Inflammatory macrophage (primary cell): ENCODE results near the gene CDC26.
"Not testable (repeated sequence)": the region's sequence is repeated elsewhere in the genome, so short reads cannot be mapped to it uniquely, and the experiment has no call there.

Experiments used
- DNase-seq, 2 donors: peaks; one replicate each; pipeline ENCODE4 v3.0.0-alpha.2; 2020 to 2022

Gene CDC26

DNA sequence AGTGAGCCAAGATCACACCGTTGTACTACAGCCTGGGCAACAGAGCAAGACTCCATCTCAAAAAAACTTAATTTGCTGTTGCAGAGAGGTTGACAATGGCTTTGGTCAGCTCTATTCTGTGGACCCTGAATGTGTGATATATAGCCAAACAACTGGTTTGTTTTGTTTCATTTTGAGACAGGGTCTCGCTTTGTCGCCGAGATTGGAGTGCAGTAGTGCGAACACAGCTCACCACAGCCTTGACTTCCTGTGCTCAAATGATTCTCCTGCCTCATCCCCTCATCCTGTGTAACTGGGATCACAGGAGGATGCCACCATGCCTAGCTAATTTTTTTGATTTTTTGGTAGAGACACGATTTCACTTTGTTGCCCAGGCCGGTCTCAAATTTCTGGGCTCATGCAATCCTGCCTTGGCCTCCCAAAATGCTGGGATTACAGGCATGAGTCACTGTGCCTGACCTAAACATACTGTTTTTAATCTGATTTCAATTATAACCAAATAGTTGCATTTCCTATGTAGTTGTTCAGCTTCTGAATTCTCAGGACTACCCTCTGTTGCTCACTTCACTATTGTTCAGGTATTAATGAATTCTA is 18.0 kb upstream of the CDC26 start:
- DNase-seq, result no peak

DNA sequence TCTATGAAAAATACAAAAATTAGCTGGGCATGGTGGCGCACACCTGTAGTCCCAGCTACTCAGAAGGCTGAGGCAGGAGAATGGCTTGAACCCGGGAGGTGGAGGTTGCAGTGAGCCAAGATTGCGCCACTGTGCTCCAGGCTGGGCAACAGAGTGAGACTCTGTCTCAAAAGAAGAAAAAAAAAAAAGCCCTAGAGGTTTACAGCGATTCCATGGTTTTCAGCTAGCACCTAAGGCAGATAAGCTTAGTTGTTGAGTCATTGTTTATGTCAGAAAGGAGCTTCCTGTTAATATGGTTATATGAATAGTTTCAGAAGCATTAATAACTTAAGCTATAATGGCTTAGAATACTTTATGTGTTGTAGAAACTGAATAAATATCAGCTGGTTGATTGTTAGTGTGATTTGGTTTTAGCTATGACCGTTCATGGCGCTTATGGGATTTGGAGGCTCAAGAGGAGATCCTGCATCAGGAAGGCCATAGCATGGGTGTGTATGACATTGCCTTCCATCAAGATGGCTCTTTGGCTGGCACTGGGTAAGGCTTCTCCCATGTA is 14.8 kb upstream of the CDC26 start:
- DNase-seq, result no peak

DNA sequence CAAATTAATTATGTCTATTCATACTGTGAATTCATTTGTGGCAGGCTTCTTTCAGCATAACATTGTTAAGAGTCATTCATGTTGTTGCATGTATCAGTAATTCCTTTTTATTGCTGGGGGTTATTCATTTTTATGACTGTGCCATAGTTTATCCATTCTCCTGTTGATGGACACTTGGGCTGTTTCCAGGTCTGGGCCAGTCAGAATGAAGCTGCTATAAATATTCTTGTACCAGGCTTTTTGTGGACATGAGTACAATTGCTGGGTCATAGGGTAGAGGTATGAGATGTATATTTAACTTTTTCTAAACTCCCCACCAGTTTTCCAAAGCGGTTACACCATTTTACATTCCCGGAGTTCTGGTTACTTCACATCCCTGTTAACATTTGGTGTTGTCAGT is 13.7 kb upstream of the CDC26 start:
- DNase-seq, result no peak

DNA sequence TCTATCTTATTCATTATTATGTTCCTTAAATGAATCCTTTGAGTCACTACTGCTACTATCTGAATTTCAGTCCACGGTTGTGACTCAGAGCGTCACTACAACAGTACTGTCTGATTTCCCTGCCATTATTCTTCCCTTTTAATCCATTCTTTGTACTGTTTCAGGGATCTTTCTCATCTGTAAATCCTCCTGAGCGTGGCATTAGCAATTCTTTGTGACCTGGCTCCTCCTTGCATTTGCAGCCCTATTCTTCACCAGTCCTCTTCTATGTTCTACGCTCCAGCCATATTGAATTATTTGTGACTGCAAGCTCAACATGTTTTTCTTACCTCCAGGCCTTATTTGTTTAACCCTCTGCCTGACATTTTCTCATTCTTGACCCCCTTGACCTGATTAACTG is 6.0 kb upstream of the CDC26 start:
- no peak for DNase-seq

DNA sequence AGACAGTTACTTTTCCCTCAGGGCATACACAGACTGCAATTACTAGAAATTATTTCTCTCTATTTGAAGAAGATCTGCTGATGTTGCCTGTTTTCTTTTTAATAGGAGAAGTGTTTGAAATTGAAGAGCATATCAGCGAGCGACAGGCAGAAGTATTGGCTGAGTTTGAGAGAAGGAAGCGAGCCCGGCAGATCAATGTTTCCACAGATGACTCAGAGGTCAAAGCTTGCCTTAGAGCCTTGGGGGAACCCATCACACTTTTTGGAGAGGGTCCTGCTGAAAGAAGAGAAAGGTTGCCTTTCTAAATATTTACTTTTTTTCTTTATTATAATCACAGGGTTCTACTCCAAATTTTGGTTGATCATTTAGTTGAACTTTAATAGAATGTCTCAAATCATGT is 3.5 kb upstream of the CDC26 start:
- no peak for DNase-seq

DNA sequence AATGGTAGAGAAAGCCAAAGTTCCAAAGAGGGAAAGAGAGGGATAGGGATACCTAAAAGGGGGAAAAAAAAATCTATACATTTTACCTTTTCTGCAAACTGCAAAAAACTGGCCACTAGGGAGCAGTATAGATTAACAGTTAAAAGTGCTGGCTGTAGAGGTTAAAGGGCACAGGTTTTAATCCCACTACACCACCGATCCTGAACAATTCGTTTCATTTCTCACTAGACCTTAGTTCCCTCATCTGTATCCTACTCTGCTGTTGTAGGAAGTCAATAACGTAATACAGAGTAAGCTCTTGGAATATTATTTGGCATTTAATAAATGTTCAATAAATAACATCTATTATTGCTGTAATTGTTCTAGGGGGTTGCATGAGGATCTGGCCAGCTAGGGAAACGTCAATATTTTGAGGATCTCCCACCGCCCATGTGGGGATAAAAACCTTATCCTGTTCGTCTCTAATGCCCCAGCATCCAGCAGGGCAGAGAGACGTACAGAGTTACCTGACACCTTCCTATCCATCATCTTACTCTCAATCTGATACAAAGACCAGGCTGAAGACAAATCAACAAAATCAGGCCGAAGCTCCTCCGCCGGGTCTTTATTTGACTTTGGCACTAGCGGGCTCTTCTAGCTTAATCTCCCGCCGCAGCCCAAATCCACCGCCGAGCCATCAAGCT is 757 bp downstream of the CDC26 start:
- peak; percentile 62 to 76 for DNase-seq

DNA sequence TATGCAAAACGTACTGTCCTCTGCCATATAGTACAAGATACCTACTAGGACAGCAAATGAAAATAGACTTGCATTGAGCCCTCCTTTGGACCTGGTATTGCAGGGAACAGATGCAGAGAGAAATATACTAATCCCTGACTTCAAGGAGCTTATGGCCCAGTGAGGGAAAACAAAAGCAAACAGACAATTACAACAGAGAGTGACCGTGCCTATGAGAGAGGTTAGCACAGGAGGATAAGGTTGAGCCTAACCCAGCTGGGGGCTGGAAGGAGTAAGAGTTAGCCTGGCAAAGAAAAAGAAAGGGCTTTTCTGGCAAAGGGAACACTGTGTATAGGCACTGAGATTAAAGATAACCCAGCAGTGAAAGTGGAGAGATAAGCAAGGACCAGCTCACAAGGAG is 5.5 kb downstream of the CDC26 start:
- DNase-seq, result no peak

DNA sequence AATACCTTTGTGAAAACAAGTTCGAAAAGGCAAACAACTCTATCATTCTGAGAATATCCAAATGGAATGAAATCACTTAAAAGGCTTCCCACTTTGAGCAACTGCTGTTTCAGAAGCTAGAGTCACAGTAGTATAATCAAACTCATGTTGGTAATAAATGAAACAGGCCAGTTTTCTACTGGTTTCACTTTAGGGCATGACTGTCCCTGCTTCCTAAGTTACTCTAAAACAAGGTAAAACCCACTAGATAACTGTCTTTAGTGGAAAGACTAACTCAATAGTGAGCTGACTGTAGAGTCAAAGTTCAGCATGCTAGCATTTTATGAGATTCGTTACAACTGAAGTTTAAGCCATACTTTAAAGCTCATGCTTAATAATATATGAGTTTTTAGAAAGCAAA is 6.0 kb downstream of the CDC26 start:
- DNase-seq, result no peak

DNA sequence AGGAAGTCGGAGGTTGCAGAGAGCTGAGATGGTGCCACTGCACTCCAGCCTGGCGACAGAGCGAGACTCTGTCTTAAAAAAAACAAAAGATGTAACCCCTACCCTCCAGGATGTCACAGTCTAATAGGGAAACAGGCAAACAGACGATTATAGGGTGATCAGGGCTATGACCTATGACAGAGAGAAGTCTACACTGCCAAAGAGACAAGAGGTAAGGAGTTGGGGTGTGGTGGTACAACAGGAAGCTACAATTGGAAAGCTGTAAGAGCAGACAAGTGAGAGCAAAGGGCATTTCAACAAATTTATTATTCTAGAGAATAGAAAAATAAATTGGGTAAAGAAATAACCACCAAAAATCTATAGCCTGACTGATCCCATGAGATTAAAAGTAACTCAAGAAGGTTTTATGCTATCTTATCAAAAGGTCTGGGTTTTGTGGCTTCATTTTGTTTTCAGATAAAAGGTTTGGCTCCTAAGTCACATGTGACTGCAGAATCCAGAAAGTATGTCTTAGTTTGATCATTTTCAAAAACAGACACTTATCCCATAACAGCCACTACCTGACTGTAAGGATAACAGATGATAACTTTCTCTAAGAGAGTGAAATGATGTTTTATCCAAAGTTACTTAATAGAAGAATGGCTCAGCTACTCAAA is 7.3 kb downstream of the CDC26 start:
- DNase-seq, result no peak

DNA sequence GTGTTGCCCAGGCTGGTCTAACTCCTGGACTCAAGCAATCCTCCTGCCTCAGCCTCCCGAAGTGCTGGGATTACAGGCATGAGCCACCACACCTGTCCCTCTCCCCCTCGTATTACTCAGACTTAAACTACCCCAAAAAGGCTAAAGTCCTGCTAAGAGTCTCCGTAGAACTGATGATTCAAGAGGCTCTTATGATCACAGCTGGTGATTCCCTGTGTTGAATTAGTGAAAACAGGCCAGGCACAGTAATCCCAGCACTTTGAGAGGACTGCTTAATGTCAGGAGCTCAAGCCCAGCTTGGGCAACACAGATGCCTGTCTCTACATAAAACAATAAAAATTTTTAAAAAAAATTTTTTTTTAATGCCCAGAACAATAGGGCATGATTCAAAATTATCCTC is 9.2 kb downstream of the CDC26 start:
- DNase-seq, result no peak

DNA sequence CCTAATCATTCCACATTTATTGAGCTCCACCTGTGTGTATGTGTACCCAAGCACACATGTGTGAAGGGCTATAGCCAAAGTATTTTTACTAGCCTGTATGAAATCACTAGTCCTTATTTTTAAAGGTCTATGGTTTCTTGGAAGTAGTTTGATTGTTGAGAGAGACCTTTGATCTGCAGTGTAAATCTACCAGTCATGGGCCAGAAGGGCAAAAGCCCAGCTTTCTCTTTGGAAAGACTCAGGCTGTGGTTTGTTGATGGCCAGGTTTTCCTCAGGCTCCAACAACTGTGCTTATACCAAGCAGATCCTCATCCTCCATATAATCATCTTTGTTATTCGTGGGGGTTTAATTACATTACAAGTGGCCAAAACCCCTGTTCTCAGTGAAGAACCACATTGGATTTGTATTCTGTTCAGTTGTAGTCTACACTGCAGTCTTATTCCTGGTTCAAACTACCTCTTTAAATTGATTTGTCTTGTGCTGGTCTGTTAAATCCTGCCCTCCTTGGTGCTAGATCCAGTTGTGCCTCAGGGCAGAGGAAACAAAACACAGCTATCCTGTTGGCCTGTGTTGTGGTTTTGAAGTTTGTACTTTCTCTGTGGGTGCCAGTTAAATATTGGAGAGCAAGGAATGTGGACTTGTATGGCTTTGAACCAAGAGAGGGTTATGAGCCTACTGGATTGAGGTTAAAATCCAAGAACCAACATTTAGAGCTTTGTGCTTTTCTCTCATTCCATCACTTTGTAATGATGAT is 13.3 kb downstream of the CDC26 start:
- no peak for DNase-seq

DNA sequence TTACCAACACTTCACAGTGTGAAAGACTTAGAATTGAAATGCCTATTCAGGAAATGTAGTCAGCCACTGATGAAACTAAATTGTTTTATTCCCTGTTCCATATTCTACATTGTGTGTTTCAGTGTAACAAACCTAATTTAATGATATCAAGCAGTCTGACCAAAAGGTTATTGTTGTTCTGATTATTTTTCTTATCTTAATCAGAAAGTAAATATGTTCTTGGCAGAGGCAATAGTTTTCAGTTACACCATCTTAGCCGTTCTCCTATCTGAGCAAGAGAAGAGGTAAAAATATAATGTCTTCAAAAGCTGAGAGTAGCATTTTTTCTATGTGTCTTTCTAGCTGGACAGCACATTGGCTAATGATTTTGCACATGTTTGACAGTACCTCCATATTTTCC is 17.1 kb downstream of the CDC26 start:
- no peak for DNase-seq

DNA sequence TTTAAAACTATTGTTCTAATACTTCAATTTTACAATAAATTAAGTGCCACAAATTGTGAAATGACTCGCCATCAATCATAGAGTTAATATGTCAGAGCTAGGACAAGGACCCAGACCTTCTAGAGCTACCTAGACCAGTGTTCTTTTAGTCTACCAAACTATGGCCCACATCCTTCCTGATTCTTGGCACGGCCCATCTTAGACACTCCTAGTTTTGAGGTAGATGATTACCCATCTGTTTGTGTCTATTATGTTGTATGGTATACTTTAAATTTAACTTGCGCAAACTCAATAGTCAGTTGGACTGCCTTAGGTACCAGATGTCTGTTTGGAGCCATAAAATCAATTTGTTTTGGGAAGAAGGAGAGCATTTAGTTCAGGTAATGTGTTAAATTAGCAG is 17.5 kb downstream of the CDC26 start:
- DNase-seq, result no peak

DNA sequence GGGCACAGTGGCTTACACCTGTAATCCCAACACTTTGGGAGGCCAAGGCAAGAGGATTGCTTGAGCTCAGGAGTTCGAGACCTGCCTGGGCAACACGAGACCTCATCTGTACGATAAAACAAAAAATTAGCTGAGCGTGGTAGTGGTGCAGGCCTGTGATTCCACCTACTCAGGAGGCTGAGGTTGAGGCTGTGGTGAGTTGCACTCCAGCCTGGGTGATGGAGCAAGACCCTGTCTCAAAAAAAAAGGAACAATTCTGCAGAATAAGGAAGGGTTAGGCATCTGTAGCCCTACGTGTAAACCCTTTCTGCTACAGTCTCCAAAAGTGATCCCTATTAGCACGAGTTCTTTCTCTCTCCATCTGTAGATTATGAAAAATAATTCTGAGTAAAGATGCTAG is 19.9 kb downstream of the CDC26 start:
- DNase-seq, result peak; percentile 84

DNA sequence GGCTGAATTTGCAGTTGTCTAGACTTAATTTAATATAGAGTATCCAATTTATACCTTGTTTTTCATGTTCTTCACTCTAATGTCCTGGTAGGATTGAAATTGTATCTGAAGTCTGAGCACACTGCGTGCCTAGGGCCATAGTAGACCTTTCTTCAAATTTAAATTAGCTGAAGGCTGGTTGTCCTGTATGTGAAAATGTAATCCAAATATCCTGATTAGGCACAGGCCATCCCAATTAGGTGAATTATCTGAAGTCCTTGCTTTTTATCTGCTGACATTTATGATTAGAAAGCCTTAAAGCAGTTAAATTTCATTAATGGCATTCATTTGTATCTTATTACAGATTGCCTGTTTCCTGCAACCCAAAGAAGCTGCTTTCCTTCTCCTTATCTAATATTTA is 20.4 kb downstream of the CDC26 start:
- no peak for DNase-seq

DNA sequence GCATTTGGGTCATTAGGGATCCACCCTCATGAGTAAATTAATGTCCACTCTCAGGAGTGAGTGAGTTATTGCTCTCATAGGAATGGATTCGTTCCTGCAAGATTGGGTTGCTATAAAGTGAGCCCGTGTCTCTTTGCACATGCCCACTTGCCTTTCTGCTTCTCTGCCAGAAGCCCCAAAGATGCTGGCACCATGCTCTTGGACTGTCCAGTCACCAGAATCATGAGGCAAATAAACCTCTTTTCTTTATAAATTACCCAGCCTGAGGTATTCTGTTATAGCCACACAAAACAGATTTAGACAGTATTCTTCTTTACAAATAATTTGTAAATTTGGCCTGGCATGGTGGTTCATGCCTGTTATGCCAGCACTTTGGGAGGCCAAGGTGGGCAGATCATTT is 24.6 kb downstream of the CDC26 start:
- DNase-seq, result no peak

DNA sequence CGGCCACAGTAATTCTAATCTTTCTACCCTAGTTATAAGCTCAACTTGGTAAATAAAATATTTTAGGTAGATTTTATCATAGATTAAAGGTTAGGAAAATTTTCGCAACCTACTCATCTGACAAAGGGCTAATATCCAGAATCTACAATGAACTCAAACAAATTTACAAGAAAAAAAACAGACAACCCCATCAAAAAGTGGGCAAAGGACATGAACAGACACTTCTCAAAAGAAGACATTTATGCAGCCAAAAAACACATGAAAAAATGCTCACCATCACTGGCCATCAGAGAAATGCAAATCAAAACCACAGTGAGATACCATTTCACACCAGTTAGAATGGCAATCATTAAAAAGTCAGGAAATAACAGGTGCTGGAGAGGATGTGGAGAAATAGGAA is 25.7 kb downstream of the CDC26 start:
- not testable (repeated sequence) for DNase-seq

DNA sequence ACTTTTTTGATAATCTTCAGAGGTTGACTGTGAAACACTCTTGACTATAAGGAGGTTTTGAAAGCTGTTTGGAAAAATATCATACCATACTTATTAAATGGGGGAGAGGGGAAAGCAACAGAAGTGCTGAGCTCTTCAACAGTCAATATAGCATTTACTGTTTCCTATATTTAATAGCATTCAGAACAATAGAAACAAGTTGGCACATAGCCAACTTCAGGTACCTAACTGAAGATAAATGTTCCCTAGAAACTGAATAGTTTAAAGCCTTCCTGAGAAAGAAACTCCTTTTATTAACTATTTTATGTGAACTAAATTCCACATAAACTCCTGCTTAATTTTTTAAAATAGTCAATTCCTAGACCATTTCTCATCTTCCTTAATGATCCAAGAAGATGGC is 27.7 kb downstream of the CDC26 start:
- no peak for DNase-seq

DNA sequence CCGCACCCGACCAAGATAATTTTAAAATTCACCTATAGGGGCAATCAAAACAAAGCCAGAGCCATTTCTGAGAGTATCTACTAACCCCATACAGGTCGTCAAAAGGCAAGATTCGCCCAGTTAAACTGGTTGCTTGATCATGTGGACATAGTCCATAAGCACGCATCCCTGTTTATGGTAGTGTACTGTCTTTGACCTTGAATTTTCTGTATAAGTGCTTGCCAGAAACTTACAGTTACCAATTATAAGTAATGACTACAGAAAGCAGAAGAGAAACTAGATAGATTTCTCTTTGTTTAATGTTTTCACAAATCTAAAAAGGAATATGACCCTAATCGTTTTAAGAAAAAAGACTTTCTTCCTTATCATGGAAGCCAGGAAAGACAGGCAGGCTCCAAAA is 28.4 kb downstream of the CDC26 start:
- no peak for DNase-seq

DNA sequence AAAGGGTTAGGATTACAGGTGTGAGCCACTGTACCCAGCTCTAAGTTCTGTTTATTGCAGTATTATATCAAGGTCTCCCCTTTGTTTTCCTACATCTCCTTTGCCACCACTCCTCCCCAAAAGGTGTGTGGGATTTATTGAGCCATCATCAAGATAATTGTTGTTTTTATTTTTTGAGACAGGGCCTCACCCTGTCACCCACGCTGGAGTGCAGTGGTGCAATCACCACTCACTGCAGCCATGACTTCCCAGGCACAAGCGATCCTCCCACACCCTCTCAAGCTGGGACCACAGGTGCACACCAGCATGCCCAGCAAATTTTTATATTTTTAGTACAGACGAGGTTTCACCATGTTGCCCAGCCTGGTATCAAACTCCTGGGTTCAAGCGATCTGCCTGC is 29.5 kb downstream of the CDC26 start:
- DNase-seq, result peak in 1 of 2 donors; percentile 8

DNA sequence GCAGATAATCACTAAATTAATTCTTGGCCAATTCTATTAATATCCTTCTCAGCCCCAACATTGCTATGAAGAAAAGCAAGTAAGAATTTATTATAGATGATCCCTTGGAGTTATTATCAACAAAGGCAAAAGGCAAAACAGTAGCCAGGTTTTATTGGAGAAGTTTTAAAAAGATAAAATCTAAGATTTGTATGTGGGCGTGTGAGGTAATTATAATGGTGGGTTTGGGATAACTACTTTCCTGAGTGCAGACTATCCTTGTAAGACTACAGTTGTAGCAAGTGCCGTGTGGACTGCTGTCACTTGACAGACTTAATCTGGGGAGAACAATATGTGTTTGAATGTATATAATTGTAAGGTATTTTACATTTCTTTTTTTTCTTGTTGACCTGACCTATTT is 30.8 kb downstream of the CDC26 start:
- no peak for DNase-seq

DNA sequence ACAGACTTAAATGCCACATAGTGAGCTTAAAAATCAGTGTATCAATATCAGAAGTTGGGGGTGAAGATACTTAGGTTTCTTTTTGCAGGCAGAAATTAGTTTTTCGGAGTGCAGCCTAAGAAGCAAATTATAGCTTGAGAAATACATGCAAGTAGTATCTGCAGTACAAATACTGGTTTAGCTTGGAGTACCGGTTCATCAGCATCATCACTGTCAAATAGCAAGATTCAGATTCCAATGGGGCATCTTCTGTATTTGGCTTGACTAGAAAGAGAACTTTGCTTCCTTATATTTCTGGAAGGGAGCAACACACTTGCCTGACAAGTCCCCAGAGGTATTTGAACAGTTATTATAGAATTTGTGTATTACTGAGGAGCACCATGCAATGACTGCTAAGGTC is 34.2 kb downstream of the CDC26 start:
- DNase-seq, result no peak

DNA sequence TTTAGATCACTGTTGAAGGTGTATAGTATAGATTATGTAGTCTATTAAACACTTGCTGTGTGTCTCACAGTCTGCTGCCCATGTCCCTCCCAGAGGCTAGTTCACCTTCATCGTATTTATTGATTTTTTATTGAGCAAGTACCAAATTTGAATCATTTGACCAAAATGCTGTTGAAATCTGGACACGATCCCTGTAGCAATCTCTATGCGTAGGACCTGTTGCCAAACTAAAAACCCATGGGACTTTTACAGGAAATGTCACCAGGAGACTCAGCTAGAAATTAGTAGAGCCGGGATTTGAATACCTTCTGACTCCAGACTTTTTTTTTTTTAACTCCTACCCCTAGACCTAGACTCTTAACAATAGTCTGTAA is 36.5 kb downstream of the CDC26 start:
- DNase-seq, result peak; percentile 43 to 50
